EL (cell line): Measurements from ENCODE around the gene GNB1L.
A peak's percentile ranks its signal among the peaks of the same experiment; 100 is the strongest.
"Not testable (repeated sequence)": the region's sequence is repeated elsewhere in the genome, so short reads cannot be mapped to it uniquely, and the experiment has no call there.

Experiments used
- DNase-seq: peaks from one replicate; pipeline ENCODE4 v3.0.0-alpha.2; 2016

Gene GNB1L

DNA sequence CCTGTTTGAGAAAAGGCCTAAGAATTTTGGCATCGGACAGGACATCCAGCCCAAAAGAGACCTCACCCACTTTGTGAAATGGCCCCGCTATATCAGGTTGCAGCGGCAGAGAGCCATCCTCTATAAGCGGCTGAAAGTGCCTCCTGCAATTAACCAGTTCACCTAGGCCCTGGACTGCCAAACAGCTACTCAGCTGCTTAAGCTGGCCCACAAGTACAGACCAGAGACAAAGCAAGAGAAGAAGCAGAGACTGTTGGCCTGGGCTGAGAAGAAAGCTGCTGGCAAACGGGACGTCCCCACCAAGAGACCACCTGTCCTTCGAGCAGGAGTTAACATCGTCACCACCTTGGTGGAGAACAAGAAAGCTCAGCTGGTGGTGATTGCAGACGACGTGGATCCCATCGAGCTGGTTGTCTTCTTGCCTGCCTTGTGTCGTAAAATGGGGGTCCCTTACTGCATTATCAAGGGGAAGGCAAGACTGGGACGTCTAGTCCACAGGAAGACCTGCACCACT, 62.2 kb downstream of the GNB1L start:
- not testable (repeated sequence) for DNase-seq

GRCh38 chr22:19791894-19792293, 62.8 kb downstream of the GNB1L start:
- DNase-seq: no peak

DNA sequence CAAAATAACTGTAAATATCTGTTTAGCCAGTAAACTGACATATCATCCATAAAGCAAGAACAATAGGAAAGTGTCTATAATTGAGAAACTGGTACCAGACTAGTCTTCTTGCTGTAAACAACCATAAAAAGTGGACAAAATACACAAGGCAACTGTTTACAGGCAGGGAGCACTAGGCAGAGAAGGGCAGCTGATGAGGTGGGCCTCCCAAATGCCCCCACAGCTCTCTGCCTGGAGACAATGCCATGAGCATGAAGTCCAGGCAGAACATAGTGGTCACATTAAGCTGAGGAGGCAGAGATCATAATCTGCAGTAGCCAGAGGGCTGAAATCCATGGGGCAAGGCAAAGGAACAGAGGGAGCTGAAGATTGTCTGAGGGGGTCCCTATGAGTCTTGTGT, 63.4 kb downstream of the GNB1L start:
- no peak for DNase-seq

- DNase-seq: no peak
These were observed 64.8 kb downstream of the GNB1L start for GRCh38 chr22:19789828-19790227.

DNA sequence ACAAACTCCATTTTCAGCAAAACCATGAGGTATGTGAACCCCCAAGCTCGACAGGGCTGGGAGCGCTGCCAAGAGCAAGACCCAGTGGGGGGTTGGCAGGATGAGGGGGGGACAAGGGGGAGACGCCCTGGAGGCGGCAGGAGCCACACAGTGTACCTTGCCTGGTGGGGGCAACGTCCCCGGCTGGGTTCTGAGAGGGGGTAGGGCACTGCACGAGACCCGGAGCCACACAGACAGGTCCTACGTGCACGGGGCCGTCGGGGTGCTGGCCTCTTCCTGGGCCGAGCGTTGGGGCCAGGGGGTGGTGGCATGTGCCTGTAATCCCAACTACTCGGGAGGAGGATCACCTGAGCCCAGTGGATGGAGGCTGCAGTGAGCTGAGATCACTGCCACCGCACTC, 65.3 kb downstream of the GNB1L start:
- no peak for DNase-seq

GRCh38 chr22:19788661-19789225, 65.9 kb downstream of the GNB1L start:
- DNase-seq: no peak

- no peak for DNase-seq
These were observed 66.9 kb downstream of the GNB1L start for GRCh38 chr22:19787849-19788141.

- DNase-seq: no peak
These were observed 67.5 kb downstream of the GNB1L start for GRCh38 chr22:19786959-19787848.

DNA sequence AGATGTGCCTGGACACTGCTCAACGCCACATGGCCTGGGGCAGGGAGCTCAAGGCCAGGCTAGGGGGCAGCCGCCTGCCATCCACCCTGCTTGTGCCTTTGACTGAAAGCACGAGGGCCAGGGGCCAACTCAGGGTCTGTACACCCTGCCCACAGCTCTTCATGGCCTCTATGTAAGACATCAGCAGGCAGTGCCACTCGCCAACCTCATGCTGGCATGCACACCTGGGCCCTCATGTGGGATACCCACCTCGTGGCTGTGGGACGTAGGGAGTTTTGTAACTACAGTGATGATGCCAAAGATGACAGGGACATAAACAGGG, 68.4 kb downstream of the GNB1L start:
- DNase-seq: no peak

DNA sequence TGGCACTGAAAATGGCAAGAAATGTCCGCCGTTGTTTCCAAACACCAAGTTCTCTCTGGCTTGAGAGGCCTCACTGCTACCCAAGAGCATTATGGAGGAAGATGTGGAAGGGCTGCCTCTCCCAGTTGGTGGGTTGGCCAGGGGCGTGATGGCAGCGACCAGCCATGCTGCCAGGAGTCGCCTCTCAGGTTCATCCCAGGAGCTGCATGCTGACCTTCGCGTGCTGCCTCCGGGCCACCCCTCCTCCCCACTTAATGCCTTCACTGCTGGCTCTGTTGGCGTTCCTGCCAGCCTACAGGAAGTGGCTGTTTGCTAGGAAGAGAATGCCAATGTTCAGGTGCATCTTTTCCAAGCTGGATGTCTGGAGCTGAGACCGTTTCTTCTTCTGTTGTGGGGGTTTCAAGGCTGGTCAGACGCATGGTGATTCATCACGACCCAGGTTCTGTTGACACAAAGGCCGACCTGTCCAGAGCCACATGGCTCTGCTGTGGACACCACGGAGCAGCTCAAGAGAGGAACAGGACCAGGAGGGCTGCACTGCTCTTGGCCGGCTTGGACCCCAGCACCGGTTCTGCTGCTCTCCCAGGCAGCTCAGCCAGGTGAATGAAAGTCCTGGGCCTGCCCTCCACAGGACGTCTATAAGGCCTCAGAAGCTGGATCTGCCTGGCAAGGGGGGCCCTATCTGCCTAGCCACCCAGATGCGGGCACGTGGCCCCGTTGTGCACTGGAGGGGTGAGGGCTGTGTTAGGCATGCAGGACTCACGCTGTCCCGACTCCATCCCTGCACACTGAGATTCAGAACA, 69.0 kb downstream of the GNB1L start:
- DNase-seq: no peak

DNA sequence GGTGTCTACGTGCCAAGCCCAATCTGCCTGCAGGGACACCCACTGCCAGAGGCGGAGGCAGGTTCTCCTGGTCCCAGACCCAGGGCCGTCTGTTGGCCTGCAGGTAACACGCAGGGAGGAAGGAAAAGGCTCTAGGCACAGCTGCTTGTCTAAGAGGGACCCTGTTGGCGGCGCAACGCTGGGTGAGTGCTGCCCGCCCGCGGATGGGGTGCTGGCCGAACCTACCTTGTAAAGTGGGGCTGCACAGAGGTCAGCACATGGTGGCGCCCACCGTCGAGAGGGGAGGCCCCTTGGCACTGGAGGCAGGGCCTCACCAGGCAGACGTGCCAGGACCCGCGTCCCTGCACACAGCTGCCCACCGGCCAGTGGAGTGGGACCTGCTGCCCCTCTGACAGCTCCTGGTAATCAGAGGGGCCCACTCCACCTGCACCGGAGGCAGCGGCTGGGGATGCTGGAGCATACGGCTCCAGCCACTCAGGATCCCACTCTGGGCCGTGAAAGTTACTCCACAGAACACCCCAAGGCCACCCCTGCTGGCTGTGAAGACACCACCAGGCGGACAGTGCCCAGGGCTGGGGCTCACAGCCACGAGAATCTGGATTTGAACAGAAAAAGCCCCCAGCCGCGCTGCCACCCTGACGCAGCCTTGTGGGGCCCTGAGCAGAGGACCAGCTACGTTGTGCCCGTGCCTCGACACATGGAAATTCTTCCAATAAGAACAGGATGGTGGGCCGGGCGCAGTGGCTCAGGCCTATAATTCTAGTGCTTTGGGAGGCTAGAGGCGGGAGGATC, 70.1 kb downstream of the GNB1L start:
- no peak for DNase-seq

DNA sequence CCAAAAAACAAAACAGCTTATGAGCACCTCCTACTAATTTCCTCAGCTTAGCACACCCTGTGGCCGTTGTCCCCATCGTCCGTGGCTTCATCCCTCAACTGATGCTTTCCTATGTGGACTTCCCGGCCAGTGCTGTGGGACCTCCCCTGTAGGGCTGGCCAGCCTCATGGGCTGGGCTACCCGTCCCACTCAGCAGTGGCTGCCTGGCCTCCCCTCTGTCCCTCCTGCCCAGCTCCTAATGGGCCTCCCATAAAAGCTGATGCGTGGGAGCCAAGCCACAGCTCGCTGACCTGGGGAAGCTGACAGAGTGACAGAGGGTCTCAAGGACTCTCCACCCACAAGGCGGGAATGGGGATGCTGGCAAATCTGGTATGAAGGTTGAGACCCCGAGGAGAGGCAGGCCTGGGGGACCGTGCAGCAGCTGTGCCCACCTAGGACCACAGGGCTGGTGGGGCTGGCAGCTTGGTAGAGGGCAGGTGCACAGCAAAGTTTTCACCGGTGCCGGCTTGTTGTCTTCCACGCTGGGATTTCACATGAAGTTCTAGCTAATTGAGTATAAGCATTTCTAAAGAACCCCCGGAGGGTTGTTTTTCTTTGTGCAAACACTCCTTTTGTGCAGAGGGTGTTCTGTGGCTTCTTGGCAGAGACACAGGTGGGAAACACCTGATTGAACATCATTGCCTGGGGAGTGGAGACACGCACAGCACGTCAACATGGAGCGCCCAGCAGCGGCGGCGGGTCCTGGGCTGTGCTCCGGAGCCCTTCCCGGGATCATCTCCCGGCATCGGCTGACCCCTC, 70.9 kb downstream of the GNB1L start:
- no peak for DNase-seq

- no peak for DNase-seq
These were observed 72.1 kb downstream of the GNB1L start for GRCh38 chr22:19782533-19782932.

GRCh38 chr22:19779685-19780268, 74.9 kb downstream of the GNB1L start:
- peak; percentile 18 for DNase-seq

- DNase-seq: no peak
These were observed 75.7 kb downstream of the GNB1L start for GRCh38 chr22:19779011-19779421.

DNA sequence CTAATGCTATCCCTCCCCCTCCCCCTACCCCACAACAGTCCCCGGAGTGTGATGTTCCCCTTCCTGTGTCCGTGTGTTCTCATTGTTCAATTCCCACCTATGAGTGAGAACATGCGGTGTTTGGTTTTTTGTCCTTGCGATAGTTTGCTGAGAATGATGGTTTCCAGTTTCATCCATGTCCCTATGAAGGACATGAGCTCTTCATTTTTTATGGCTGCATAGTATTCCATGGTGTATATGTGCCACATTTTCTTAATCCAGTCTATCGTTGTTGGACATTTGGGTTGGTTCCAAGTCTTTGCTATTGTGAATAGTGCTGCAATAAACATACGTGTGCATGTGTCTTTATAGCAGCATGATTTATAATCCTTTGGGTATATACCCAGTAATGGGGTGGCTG, 77.5 kb downstream of the GNB1L start:
- not testable (repeated sequence) for DNase-seq

- no peak for DNase-seq
These were observed 78.1 kb downstream of the GNB1L start for GRCh38 chr22:19776433-19777031.

GRCh38 chr22:19775496-19776325, 79.0 kb downstream of the GNB1L start:
- DNase-seq: no peak

GRCh38 chr22:19774628-19775027, 80.0 kb downstream of the GNB1L start:
- DNase-seq: no peak

- no peak for DNase-seq
These were observed 81.1 kb downstream of the GNB1L start for GRCh38 chr22:19773470-19774040.
